GM19438 (cell line): Measurements from ENCODE around the gene DCC.

Experiments
- ATAC-seq: cut with Tn5 transposase; IDR thresholded peaks from one replicate; pipeline ENCODE4 v1.9.1; 2021; ENCODE audit warnings: low read depth; ENCODE audit not compliant: unreplicated experiment

Gene DCC

DNA sequence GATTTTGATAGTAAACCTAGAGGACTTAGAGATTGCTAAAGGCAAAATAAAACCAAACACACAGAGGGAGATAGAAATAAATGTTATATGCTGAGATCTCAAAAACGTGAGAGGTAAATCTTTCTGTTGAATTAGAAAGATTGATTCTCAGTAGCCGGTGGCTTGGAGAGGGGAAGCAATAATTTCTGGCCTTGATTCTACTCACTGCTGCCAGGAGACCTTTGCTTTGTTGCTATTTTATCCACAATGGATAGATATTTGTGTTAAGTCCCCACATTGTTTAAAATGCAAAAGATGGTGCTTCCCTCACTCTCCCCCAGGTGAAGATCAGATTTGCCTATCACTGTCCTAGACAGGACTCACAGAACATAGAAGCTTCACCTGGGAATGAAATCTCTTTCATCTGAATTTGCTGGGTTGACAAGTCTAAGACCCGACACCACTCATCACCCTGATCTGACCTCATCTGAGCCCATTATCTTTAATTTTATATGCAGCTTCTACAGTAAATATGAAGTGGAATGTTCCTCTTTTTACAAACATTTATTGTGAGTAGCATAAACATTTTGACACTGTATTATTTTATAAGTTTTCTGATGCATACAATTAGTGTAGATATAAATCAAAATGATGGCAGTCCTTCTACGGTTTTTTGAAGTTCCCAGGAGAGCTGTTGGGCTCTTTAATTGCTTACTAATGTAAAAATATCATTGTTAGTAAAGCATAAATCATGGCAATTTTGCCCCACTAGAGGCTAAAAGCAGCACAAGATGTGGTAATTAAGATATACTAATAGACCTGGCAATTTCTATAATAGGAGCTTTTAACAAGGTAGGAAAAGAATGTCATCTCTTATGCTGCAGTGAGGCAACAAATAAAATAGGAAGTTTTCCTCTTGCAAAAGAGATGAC lies 149.7 kb downstream of the DCC start:
- no peak for ATAC-seq

DNA sequence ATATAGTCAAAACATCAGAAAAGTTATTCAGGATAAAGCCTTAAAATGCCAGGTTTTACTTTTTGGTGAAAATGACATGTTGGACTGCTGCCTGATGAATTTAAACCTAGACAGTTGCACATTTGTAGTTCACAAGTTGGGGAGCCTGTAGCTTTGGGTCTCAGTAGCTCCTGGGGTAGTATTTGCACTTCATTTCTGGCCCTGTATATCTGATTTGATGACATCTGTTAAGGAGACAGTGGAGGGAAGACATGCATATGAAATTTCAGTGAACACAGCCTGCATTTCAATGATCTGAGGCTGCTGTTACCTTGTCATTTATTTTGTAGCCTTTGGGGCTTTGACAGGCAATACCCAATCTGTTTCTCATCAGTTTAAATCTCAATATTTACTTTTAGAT lies 156.4 kb downstream of the DCC start:
- no peak for ATAC-seq

- no peak for ATAC-seq
Measured at GRCh38 chr18:52499016-52499415, 159.0 kb downstream of the DCC start.

DNA sequence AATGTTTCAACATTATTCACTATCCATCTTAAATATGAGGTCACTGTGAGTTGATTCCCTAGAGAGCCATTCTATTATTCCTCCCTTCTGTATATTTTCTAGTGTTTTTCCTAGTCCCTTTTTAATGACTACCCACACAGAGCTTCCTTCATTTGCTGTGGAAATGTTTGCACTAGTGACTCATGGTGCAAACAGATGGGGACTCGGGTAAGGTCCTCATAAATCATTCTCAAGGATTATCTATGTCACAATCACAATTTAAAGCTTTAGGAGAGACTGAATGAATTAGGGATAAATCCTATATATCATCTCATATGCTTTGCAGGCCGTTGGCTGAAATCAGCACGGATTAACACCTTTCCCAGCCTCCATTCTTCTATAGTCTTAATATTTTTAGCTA lies 159.6 kb downstream of the DCC start:
- no peak for ATAC-seq

DNA sequence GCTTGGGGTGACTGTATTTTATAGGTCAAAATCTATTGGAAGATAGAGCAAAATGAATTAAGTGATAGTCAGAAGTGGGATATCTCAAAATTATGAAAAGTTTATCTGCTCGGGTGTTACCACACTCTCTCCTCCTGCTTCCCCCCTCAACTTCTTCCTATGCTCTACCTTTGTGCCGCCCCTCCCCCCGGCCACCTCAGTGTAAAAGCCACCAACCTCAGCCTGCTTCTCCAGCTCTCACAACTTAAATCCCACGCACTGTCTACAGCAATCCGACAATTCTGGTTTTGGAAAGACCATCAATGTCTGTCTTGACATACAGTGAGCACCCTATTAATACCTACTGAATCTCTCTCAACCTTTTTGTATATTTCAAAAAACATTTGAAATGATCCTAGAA lies 164.6 kb downstream of the DCC start:
- no peak for ATAC-seq

DNA sequence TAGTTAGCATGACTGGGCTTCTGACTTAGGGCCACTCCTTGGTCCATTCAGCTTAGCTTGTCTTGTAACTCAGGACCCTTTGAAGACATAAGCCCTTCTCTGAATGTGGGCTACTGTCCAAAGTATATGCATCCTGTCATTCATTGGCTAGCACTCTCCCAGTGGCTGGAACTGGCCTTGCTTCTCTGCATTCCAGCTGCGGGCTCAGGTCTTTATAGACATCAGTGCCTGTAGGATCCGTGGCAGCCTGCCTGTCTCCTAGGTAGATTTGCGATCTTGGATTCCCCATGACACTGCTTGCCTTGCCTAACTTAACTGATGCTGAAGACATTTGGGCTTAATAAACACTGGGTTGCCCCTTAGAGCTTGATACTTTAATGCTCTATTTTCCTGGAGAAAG lies 170.1 kb downstream of the DCC start:
- no peak for ATAC-seq

- no peak for ATAC-seq
Measured at GRCh38 chr18:52518086-52518485, 178.1 kb downstream of the DCC start.

- ATAC-seq = no peak
Measured at GRCh38 chr18:52519021-52519420, 179.0 kb downstream of the DCC start.

GRCh38 chr18:52523566-52523965 lies 183.6 kb downstream of the DCC start:
- ATAC-seq = no peak

- ATAC-seq = no peak
Measured at GRCh38 chr18:52531836-52532235, 191.8 kb downstream of the DCC start.

DNA sequence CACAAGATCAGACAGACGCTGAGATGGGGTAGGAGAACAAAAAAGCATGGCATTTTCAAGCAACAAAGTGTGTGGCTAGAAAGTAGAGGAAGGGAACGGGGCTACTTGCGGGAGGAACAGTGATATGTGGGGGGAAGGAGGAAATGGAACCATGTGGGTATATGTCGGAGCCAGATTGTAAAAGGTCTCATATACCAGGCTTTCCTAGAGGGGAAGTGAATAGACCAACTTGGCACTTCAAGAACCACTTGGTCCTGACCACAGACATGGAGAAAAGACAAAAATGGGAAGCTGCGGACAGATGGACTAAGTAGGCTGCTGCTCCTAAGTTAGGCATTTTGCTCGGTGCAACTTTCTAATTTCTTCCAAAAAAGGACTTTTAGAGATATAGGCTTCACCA lies 196.0 kb downstream of the DCC start:
- no peak for ATAC-seq

DNA sequence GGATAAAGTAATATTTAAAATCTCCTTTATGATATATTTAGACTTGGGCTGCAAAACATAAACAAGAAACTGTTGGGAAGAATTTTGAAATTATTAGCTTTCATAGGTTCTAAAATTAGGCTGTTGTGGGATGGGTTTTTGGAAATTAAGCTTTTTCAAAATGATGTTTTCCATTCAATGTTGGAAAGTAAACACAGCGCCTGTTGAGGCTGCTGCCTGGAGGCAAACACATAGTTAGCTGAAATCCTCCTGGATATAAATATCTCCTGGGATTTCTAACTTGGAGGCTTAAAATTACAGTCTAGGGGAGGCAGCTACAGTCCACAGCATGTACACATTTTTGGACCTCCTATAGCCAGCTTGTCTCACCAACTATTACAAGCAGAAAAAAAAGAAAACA lies 197.3 kb downstream of the DCC start:
- no peak for ATAC-seq

DNA sequence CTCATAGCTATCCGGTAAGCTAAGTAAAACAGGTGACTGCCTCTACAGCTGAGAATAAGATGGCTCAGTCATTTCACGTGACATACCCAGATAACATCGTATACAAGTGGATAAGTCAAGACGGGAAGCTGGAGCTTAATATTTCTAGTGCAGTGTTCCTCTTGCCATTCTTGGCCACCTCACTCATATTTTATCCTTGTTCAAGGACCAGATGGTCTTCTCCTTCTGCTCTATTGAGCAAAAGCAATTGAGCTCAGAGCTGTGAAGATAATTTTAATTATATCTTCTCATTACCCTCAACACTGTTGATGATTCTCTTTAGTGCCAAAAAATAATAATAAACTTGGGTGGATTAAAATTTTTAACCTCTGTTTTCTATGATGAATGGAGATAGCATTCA lies 201.1 kb downstream of the DCC start:
- no peak for ATAC-seq

DNA sequence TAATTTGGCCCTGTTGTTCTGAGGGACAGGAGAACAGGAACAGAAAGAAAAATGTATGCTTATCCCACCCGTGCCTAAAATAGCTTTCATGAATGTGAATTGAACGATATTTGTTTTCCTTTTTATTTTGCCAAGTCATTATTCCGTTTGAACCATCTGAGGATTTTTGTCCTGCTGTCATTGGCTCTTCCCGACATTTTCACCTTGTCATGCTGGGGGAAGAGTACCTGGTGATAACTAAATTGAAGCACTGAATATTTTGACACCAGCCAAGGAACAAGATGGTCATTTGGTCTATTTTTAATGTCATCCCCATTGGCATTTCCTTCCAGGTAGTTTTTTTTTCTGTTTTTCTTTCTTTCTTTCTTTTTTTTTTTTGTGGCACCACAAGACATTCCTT lies 204.1 kb downstream of the DCC start:
- ATAC-seq = no peak

GRCh38 chr18:52546686-52547346 lies 206.8 kb downstream of the DCC start:
- ATAC-seq = no peak

DNA sequence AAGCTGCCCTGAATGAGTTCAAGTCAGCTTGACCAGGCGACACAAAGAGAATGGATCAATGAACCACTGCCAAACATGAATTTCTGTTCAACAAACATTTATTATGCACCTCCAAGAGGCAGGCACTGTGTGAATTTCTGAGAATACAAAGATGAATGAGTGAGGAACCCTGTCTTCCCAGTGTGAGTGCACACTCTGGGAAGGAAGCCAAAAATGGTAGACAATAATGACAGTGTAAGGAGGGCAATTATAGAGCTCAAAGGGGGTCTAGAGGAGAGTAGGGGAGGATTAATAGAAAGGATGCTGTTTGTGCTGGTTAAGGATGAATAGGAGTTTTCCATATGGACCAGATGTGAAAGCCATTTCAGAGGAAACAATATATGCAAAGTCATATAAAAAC lies 213.4 kb downstream of the DCC start:
- ATAC-seq = no peak

DNA sequence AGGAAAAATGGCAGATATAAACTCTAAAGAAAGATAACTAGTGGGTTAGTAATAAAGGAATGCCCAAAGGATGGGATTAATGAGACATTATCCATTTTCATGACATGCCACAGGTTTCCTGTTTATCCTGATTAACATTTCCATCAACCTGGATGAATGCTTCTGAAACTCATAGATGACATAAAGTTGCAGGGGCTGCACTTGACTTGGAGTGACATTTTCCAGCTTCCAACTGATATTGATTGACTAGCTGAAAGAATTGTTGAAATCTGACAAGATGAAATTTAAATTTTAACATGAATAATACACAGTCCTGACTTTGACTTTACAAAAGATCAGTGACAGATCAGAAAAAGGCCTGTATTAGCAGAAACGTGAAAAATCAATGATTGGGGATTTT lies 214.2 kb downstream of the DCC start:
- ATAC-seq = no peak

- ATAC-seq = no peak
Measured at GRCh38 chr18:52567360-52567759, 227.4 kb downstream of the DCC start.

- ATAC-seq = no peak
Measured at GRCh38 chr18:52569492-52569891, 229.5 kb downstream of the DCC start.

DNA sequence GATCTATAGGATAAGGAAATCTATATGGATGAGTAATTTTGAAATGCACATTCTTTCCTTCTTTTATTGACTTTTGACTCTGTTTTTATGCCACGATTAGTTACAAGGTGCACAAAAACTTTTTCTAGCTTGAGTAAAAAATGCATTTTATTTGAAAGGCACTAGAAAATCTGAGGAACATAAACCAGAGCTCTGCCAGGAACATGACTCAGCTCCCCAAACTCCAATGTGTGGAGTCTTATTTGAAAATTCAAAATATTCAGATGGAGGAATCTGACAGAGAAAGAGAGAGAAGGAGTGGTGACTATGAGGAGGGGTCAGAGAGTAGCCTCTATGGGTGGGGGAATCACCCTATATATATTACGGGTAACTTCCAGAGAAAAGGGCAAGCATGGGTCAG lies 231.0 kb downstream of the DCC start:
- no peak for ATAC-seq

GRCh38 chr18:52572036-52573000 lies 232.3 kb downstream of the DCC start:
- ATAC-seq = no peak
